ENCODE results near the gene BARHL1.

DNA sequence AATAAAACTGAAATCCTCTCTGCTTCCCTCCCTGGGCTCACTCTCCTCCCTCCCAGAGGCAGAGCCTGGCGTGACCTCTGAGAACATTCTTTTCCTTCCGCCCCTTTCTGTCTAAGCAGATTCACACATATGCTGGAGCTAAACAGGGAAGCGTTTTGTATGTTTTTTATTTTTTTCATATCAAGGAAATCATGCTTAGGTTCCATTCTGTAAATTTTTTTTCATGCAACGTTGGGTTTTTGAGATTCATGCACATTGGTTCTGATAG lies 20.2 kb upstream of the BARHL1 start:
- TF ChIP-seq, protein P1, sequence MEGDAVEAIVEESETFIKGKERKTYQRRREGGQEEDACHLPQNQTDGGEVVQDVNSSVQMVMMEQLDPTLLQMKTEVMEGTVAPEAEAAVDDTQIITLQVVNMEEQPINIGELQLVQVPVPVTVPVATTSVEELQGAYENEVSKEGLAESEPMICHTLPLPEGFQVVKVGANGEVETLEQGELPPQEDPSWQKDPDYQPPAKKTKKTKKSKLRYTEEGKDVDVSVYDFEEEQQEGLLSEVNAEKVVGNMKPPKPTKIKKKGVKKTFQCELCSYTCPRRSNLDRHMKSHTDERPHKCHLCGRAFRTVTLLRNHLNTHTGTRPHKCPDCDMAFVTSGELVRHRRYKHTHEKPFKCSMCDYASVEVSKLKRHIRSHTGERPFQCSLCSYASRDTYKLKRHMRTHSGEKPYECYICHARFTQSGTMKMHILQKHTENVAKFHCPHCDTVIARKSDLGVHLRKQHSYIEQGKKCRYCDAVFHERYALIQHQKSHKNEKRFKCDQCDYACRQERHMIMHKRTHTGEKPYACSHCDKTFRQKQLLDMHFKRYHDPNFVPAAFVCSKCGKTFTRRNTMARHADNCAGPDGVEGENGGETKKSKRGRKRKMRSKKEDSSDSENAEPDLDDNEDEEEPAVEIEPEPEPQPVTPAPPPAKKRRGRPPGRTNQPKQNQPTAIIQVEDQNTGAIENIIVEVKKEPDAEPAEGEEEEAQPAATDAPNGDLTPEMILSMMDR (conservative IDR thresholded peaks at IDR 0.05; ENCODE audit: low read depth, low read length), result no peak
- TF ChIP-seq POLR2A (IDR thresholded peaks at IDR 0.05; ENCODE audit: low read depth, low read length) (no peak), FOS (IDR thresholded peaks at IDR 0.05; ENCODE audit: low read depth, low read length) (no peak), RAD21 (IDR thresholded peaks at IDR 0.05; ENCODE audit: low read length) (no peak), MXI1 (IDR thresholded peaks at IDR 0.05; ENCODE audit: borderline replicate concordance, low read depth, low read length) (no peak), RCOR1 (IDR thresholded peaks at IDR 0.05; ENCODE audit: insufficient replicate concordance, low read length) (no peak), CEBPB (IDR thresholded peaks at IDR 0.05; ENCODE audit: low read depth, low read length) (no peak), MAZ (IDR thresholded peaks at IDR 0.05; ENCODE audit: borderline replicate concordance, low read depth, low read length) (no peak)
- TF ChIP-seq, protein P2, sequence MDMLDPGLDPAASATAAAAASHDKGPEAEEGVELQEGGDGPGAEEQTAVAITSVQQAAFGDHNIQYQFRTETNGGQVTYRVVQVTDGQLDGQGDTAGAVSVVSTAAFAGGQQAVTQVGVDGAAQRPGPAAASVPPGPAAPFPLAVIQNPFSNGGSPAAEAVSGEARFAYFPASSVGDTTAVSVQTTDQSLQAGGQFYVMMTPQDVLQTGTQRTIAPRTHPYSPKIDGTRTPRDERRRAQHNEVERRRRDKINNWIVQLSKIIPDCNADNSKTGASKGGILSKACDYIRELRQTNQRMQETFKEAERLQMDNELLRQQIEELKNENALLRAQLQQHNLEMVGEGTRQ (IDR thresholded peaks at IDR 0.05; ENCODE audit: low read depth, low read length), result no peak

Measured in IMR-90 (cell line).